K562 (cell line): ENCODE data around the gene CLDN1. TPM values are rescaled to one million over a fixed set of nuclear protein-coding genes. Genes with fewer than 3 reads are reported as not detected.

Experiments
- ATAC-seq: fragments of 200-7000 bp; cut with Tn5 transposase; 3 replicates; pipeline ENCODE4 v1.9.1; 2020; ENCODE audit warnings: moderate library complexity
- BruUV-seq: library from RNA; stranded (reverse); fragments of 400-500 nt; replicated peaks from 2 replicates; lab custom pipeline; 2021; lab: Mats Ljungman, UMichigan
- CTCF ChIA-PET: fragments of 300-600 bp; formaldehyde crosslinking; extraction: SDS; loops from one replicate; lab custom pipeline; 2021; ENCODE audit warnings: low intra/inter-chr PET ratio; lab: Yijun Ruan, JAX
- POLR2A ChIA-PET: fragments of 300-600, 350-650 bp; sonication (Branson Sonifier 250); formaldehyde crosslinking; extraction: SDS; loops from one replicate; lab custom pipeline; 2021; ENCODE audit warnings: antibody characterized with exemption, inconsistent platforms; lab: Yijun Ruan, JAX
- DNase-seq, 4 experiments: peaks; one replicate each; pipeline versions ENCODE4 v3.0.0 to v3.0.0-alpha.2; 2011 to 2018; ENCODE audit warnings: low spot score in 3 of 4, mixed read lengths in 3 of 4; ENCODE audit errors: extremely low read depth in 1 of 4
- FAIRE-seq: peaks from 2 replicates; lab custom pipeline; 2011; peaks lifted over from hg19 to GRCh38; lab: Jason Lieb, UNC
- H2AFZ ChIP-seq: 2 replicates; pipeline ENCODE4 v1.6.0; 2011; ENCODE audit warnings: low read depth, low read length, control low read depth, inconsistent platforms
- H3K27ac ChIP-seq: fragments of 200-600 bp; 3 replicates; pipeline ENCODE4 v1.8.0; 2011; ENCODE audit warnings: low read depth, mild to moderate bottlenecking, control low read depth, inconsistent platforms, low read length, moderate library complexity, mixed read lengths; ENCODE audit errors: extremely low read depth
- H3K27me3 ChIP-seq, 2 experiments: fragments of 300-600 bp in 1 of 2; 2 replicates in 1 of 2; 3 replicates in 1 of 2; pipeline versions ENCODE4 v1.6.0 to v1.8.0; 2011; ENCODE audit warnings: inconsistent platforms in 2 of 2, low read length in 2 of 2, mild to moderate bottlenecking in 1 of 2, mixed read lengths in 1 of 2, moderate library complexity in 1 of 2; ENCODE audit not compliant: control insufficient read depth in 2 of 2, insufficient read depth in 2 of 2
- H3K36me3 ChIP-seq: fragments of 300-600 bp; 3 replicates; pipeline ENCODE4 v1.8.0; 2011; ENCODE audit warnings: mild to moderate bottlenecking, low read length, inconsistent platforms; ENCODE audit not compliant: control insufficient read depth, insufficient read depth
- H3K4me1 ChIP-seq, 2 experiments: fragments of 200-600 bp in 1 of 2; replicated peaks in 1 of 2; 2 replicates in 1 of 2; 3 replicates in 1 of 2; pipeline versions ENCODE4 v1.5.1 to v1.8.0; 2011; ENCODE audit warnings: inconsistent platforms in 2 of 2, low read length in 2 of 2, mild to moderate bottlenecking in 1 of 2, mixed read lengths in 1 of 2, moderate library complexity in 1 of 2; ENCODE audit not compliant: control insufficient read depth in 2 of 2, insufficient read depth in 2 of 2
- H3K4me2 ChIP-seq: 2 replicates; pipeline ENCODE4 v1.6.1; 2011; ENCODE audit warnings: low read length, control low read depth, inconsistent platforms, mixed read lengths; ENCODE audit not compliant: insufficient read depth
- H3K4me3 ChIP-seq: fragments of 200-600 bp; sonication (generic), shearing (Covaris generic); 2 replicates; pipeline ENCODE4 v1.5.1; 2016; ENCODE audit warnings: control low read depth, inconsistent platforms
- H3K79me2 ChIP-seq: fragments of 200-600 bp; 3 replicates; pipeline ENCODE4 v1.8.0; 2011; ENCODE audit warnings: low read length, inconsistent platforms; ENCODE audit not compliant: control insufficient read depth, insufficient read depth
- H3K9ac ChIP-seq, 2 experiments: 2 replicates each; pipeline versions ENCODE4 v1.6.0 to v1.6.1; 2011; ENCODE audit warnings: low read depth in 2 of 2, low read length in 2 of 2, control low read depth in 1 of 2, inconsistent platforms in 1 of 2, mild to moderate bottlenecking in 1 of 2, mixed read lengths in 1 of 2; ENCODE audit not compliant: insufficient read depth in 1 of 2
- H3K9me1 ChIP-seq: one replicate; pipeline ENCODE4 v1.6.0; 2011; ENCODE audit warnings: inconsistent platforms, mild to moderate bottlenecking, low read length, moderate library complexity; ENCODE audit not compliant: control insufficient read depth, insufficient read depth
- H3K9me3 ChIP-seq: replicated peaks from 2 replicates; pipeline ENCODE4 v1.5.1; 2011; ENCODE audit warnings: low read depth, low read length, inconsistent platforms; ENCODE audit not compliant: control insufficient read depth, insufficient read depth
- H4K20me1 ChIP-seq: replicated peaks from 2 replicates; pipeline ENCODE4 v1.6.1; 2011; ENCODE audit warnings: low read length, inconsistent platforms, mixed read lengths; ENCODE audit not compliant: control insufficient read depth, insufficient read depth
- HCFC1 ChIP-seq: IDR thresholded peaks from 2 replicates; pipeline ENCODE4 v1.6.1; 2012; ENCODE audit warnings: low read depth, low read length, improper control_type of control experiment
- KDM5B ChIP-seq: fragments of 200-600 bp; sonication (generic); IDR thresholded peaks from 2 replicates; pipeline ENCODE4 v1.6.1; 2012; ENCODE audit warnings: low read depth, mild to moderate bottlenecking, moderate library complexity, low read length, control low read depth, inconsistent platforms; ENCODE audit not compliant: insufficient replicate concordance
- SMC3 ChIP-seq: conservative IDR thresholded peaks from 2 replicates; pipeline ENCODE4 v1.6.1; 2011; ENCODE audit warnings: low read depth, low read length, improper control_type of control experiment; ENCODE audit not compliant: insufficient read depth
- TAF1 ChIP-seq: IDR thresholded peaks from 2 replicates; pipeline ENCODE4 v1.6.1; 2011; ENCODE audit warnings: mild to moderate bottlenecking, low read length, moderate library complexity; ENCODE audit not compliant: insufficient read depth, control insufficient read depth, severe bottlenecking; ENCODE audit errors: extremely low read depth
- TCFL5 ChIP-seq: fragments of 250-450 bp; sonication (Bioruptor Pico); conservative IDR thresholded peaks from 2 replicates; pipeline ENCODE4 v1.6.1; 2021; ENCODE audit warnings: mild to moderate bottlenecking, moderate library complexity, matching md5 sums
- TEAD2 ChIP-seq: fragments of 450-650 bp; IDR thresholded peaks from 2 replicates; pipeline ENCODE4 v1.6.1; 2016; ENCODE audit warnings: missing genetic modification characterization, control low read depth, missing compliant biosample characterization
- WGBS: fragments of 100-300 bp; shearing (Covaris generic); methylation state at CpG from one replicate; pipeline ENCODE4 v1.1.6; 2016; ENCODE audit warnings: low coverage, mixed read lengths; ENCODE audit not compliant: insufficient coverage; ENCODE audit errors: missing lambda C conversion rate; 5-methylcytosine and 5-hydroxymethylcytosine counted together
- in situ Hi-C: fragments of 300-500 bp; cut with MboI; formaldehyde crosslinking; loops from 4 replicates; pipeline ENCODE4 v1.15.0; 2018; ENCODE audit warnings: inconsistent platforms, mixed read lengths
- intact Hi-C: fragments of 100-400 bp; cut with micrococcal nuclease; formaldehyde crosslinking; loops from 2 replicates; pipeline ENCODE4 v1.14.2; 2022
- polyA plus RNA-seq, 8 experiments: library from polyadenylated mRNA; depleted of rRNA in 4 of 8; stranded (reverse) in 5 of 8; unstranded in 3 of 8; fragments of >200 nt; fragmentation: Nextera tagmentation in 2 of 8; fragmentation: Illumina TruSeq in 1 of 8; extraction: Ambion mirVana in 2 of 8; extraction: Trizol in 1 of 8; gene quantifications; 2 replicates each; pipeline versions ENCODE4 v1.2.1 to v1.2.3, GENCODE V29; 2011 to 2014; ENCODE audit warnings: inconsistent platforms in 1 of 8, missing spikeins in 1 of 8
- total RNA-seq, 7 experiments: library from RNA; depleted of rRNA in 6 of 7; stranded (reverse); fragments of >200 nt in 6 of 7; fragmentation: Illumina TruSeq in 2 of 7; extraction: Trizol in 2 of 7; gene quantifications; 2 replicates each; pipeline versions ENCODE4 v1.2.1 to v1.2.3, GENCODE V29; 2011 to 2021; ENCODE audit warnings: low replicate concordance in 1 of 7
- TF ChIP-seq, protein P1 (sequence below): fragments of 450-650 bp; formaldehyde crosslinking; IDR thresholded peaks from 2 replicates; pipeline ENCODE4 v1.4.0; 2020; ENCODE audit warnings: mild to moderate bottlenecking

The CLDN1 gene
- total and polyA plus RNA-seq, 9 of the 15 experiments (the other 6 are each of a cell fraction or from before 2014, with no cell fraction given), result 0.16 TPM; not detected in 8

- Histone ChIP-seq H3K4me3 (no peak overlapping the region), H3K27me3 (no peaks in the 10 kb centered on the region), H2AFZ (no peak overlapping the region), H3K9ac (no peak overlapping the region), H3K9me3 (peaks cover 2% of the 10 kb centered on the region; the same call in 1 of the 2 replicates), H3K36me3 (no peaks in the 10 kb centered on the region), H3K4me2 (no peak overlapping the region), H4K20me1 (no peaks in the 10 kb centered on the region), H3K27ac (no peak overlapping the region), H3K79me2 (no peaks in the 10 kb centered on the region), H3K4me1 (no peaks in the 10 kb centered on the region), H3K9me1 (no peaks in the 10 kb centered on the region)
- ATAC-seq (no peak), DNase-seq (no peak), FAIRE-seq (no peak)
- ChIA-PET POLR2A (no interaction called here), CTCF (no interaction called here)
- BruUV-seq, result no TSS peak
- intact Hi-C loops (no loop called here), in situ Hi-C loops (no loop called here)
- 0% methylated on average over 2 of the region's 2 CpGs for WGBS
- no peak for TF ChIP-seq TAF1
- TF ChIP-seq TCFL5 (CRISPR knock-in tag), result no peak
- no peak for TF ChIP-seq KDM5B
- no peak for TF ChIP-seq SMC3
- no peak for TF ChIP-seq HCFC1
- TF ChIP-seq TEAD2, result no peak
- TF ChIP-seq, protein P1, sequence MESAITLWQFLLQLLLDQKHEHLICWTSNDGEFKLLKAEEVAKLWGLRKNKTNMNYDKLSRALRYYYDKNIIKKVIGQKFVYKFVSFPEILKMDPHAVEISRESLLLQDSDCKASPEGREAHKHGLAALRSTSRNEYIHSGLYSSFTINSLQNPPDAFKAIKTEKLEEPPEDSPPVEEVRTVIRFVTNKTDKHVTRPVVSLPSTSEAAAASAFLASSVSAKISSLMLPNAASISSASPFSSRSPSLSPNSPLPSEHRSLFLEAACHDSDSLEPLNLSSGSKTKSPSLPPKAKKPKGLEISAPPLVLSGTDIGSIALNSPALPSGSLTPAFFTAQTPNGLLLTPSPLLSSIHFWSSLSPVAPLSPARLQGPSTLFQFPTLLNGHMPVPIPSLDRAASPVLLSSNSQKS (CRISPR knock-in tag), result no peak
Observed at GRCh38 chr3:190359813-190360212, 37.6 kb upstream of the CLDN1 start.
